HEK293T (cell line): ENCODE data around the gene RASSF5.

Experiments
- CTCF ChIA-PET: fragments of 350-600 bp; formaldehyde crosslinking; extraction: SDS; loops from one replicate; lab custom pipeline; 2021; ENCODE audit warnings: antibody characterized with exemption, inconsistent platforms; lab: Yijun Ruan, JAX
- POLR2A ChIA-PET: fragments of 350-600 bp; formaldehyde crosslinking; extraction: SDS; loops from one replicate; lab custom pipeline; 2020; ENCODE audit warnings: antibody characterized with exemption, inconsistent platforms; lab: Yijun Ruan, JAX
- DNase-seq: peaks from one replicate; pipeline ENCODE4 v3.0.0; 2012; ENCODE audit warnings: mixed read lengths; ENCODE audit errors: extremely low spot score
- ARNT ChIP-seq: fragments of 450-650 bp; IDR thresholded peaks from 2 replicates; pipeline ENCODE4 v1.6.1; 2017; ENCODE audit warnings: mild to moderate bottlenecking
- BHLHE40 ChIP-seq: fragments of 450-650 bp; IDR thresholded peaks from 2 replicates; pipeline ENCODE4 v1.6.1; 2016; ENCODE audit warnings: mild to moderate bottlenecking, moderate library complexity, borderline replicate concordance
- CTBP1 ChIP-seq: fragments of 450-650 bp; IDR thresholded peaks from 2 replicates; pipeline ENCODE4 v1.6.1; 2016; ENCODE audit warnings: borderline replicate concordance
- ELF4 ChIP-seq: fragments of 450-650 bp; IDR thresholded peaks from 2 replicates; pipeline ENCODE4 v1.6.1; 2017; ENCODE audit warnings: antibody characterized with exemption
- FOXA1 ChIP-seq: fragments of 450-650 bp; IDR thresholded peaks from 2 replicates; pipeline ENCODE4 v1.6.1; 2016; ENCODE audit warnings: mild to moderate bottlenecking
- FOXK2 ChIP-seq: fragments of 450-650 bp; IDR thresholded peaks from 2 replicates; pipeline ENCODE4 v1.6.1; 2016; ENCODE audit warnings: mild to moderate bottlenecking
- FOXM1 ChIP-seq: fragments of 450-650 bp; IDR thresholded peaks from 2 replicates; pipeline ENCODE4 v1.6.1; 2017; ENCODE audit warnings: mild to moderate bottlenecking, borderline replicate concordance
- HDGF ChIP-seq: fragments of 450-650 bp; IDR thresholded peaks from 2 replicates; pipeline ENCODE4 v1.6.1; 2017; ENCODE audit warnings: antibody characterized with exemption, borderline replicate concordance
- L3MBTL2 ChIP-seq: fragments of 450-650 bp; conservative IDR thresholded peaks from 2 replicates; pipeline ENCODE4 v1.6.1; 2016; ENCODE audit warnings: mild to moderate bottlenecking
- LEF1 ChIP-seq: fragments of 450-650 bp; IDR thresholded peaks from 2 replicates; pipeline ENCODE4 v1.6.1; 2017; ENCODE audit warnings: mild to moderate bottlenecking, borderline replicate concordance
- NFRKB ChIP-seq: fragments of 450-650 bp; IDR thresholded peaks from 2 replicates; pipeline ENCODE4 v1.6.1; 2016; ENCODE audit warnings: mild to moderate bottlenecking, moderate library complexity
- SP1 ChIP-seq: fragments of 450-650 bp; IDR thresholded peaks from 2 replicates; pipeline ENCODE4 v1.6.1; 2017
- SUZ12 ChIP-seq: fragments of 450-650 bp; IDR thresholded peaks from 2 replicates; pipeline ENCODE4 v1.6.1; 2016; ENCODE audit warnings: mild to moderate bottlenecking
- TARDBP ChIP-seq: fragments of 450-650 bp; IDR thresholded peaks from 2 replicates; pipeline ENCODE4 v1.6.1; 2016
- ZNF384 ChIP-seq: fragments of 450-650 bp; IDR thresholded peaks from 2 replicates; pipeline ENCODE4 v1.6.1; 2016
- TF ChIP-seq, protein P1 (sequence below): fragments of 450-650 bp; IDR thresholded peaks from 2 replicates; pipeline ENCODE4 v1.6.1; 2016

Gene RASSF5

DNA sequence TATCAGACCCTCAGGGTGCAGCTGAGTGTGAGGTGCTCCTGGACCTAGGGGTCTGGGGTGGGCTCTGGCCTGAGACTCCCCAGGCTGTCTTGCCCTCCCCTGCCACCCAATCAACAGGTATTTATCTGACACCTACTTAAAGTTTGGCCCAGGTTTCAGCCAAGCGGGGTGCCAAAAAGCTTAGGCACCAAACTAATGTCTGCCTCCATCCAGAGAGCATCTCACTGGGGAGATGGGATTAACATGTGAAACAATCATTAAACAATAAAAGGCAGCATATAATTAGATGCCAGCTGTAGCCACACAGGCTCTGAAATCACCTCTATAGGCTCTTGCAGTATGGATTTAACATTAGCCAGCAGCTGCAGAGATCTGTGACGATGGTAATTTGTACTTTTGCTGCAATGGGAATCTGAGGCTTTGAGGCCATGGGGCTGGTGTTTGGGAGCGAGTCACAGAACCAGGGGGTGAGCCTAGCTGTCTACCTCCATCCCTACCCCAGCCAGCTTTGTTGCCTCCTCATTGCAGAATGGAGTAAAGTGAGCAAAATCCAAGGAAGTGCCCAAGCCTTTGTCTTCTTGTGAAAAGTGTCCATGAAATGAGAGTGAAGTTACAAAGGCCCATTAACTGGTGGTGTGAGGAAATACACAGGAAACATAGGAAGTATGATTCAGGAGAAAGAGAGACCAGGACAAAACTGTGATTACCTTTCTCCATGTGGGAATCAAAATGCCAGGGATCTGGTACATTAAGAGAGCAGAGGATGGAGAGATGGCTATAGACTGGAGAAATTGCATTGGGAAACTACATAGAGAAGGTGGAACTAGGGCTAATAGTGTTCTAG is 68.8 kb downstream of the RASSF5 start:
- TF ChIP-seq LEF1 (no peak), TARDBP (no peak), ARNT (no peak), ELF4 (no peak), FOXM1 (no peak), BHLHE40 (no peak), CTBP1 (no peak), FOXK2 (no peak), L3MBTL2 (no peak), FOXA1 (no peak), HDGF (no peak), ZNF384 (no peak), SUZ12 (no peak), NFRKB (no peak)
- TF ChIP-seq, protein P1, sequence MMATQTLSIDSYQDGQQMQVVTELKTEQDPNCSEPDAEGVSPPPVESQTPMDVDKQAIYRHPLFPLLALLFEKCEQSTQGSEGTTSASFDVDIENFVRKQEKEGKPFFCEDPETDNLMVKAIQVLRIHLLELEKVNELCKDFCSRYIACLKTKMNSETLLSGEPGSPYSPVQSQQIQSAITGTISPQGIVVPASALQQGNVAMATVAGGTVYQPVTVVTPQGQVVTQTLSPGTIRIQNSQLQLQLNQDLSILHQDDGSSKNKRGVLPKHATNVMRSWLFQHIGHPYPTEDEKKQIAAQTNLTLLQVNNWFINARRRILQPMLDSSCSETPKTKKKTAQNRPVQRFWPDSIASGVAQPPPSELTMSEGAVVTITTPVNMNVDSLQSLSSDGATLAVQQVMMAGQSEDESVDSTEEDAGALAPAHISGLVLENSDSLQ: no peak
- ChIA-PET CTCF (interaction anchor here (0.5 to 1.4 kb wide), 2 partner anchors 87 to 97 kb away, joined by 3 to 5 read pairs; no protein-coding TSS in a partner anchor), POLR2A (no interaction called here)
- no peak for DNase-seq

GRCh38 chr1:206577626-206578025 is 70.3 kb downstream of the RASSF5 start:
- TF ChIP-seq HDGF: no peak
- TF ChIP-seq ZNF384: no peak
- TF ChIP-seq FOXK2: no peak
- no peak for TF ChIP-seq SP1
- TF ChIP-seq TARDBP: no peak
- TF ChIP-seq SUZ12: no peak
- TF ChIP-seq BHLHE40: no peak
- TF ChIP-seq NFRKB: no peak
- TF ChIP-seq, protein P1: no peak
- TF ChIP-seq FOXA1: no peak
- no peak for TF ChIP-seq CTBP1
- ChIA-PET CTCF (interaction anchor here (0.8 to 3.0 kb wide), 2 partner anchors 32 to 87 kb away, joined by 4 to 14 read pairs; no protein-coding TSS in a partner anchor), POLR2A (interaction anchor here (1.4 kb wide), 1 partner anchor 9 kb away, joined by 3 read pairs; no protein-coding TSS in a partner anchor)
- DNase-seq: no peak

DNA sequence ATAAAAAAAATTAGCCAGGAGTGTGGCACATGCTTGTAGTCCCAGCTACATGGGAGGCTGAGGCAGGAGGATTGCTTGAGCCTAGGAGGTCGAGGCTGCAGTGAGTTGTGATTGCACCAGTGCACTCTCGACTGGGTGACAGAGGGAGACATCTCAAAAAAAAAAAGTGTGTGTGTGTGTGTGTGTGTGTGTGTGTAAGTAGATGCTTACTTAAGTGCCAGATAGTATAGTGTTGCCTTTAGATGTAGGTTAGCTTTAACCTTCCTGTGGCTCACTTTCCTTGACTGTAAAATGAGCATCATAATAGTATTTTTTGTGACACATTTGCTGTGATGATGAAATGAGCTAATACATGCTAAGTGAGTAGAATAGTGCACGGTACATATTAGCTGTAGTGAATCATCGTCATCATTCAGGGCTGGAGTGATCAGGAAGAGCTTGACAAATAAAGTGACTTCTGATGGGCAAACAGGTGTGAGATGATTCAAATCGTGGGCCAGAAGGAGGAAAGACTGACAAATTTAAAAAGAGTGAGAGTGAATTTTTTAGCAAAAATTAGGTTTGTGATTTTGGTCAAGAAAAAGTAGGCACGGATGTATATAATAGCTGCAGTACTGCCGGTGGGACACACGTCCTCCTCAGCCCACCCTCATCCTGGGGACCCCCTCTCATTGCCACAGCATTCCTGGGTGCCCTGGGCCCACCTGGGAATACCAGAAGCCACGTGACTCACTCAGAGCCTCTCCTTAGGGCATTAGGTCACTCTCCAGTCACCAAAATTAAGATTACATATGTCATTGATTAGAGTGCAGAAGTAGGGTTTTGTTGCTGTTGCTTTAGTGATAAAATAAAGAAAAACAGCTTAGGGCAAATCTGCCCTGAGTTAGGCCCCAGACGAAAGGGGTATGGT is 71.0 kb downstream of the RASSF5 start:
- ChIA-PET POLR2A (interaction anchor here (1.4 kb wide), 1 partner anchor 10 kb away, joined by 3 read pairs; no protein-coding TSS in a partner anchor), CTCF (interaction anchor here (0.8 to 3.0 kb wide), 6 partner anchors 28 to 99 kb away, joined by 3 to 14 read pairs (median 4); partner anchors contain the start of gene EIF2D)
- DNase-seq: no peak
- TF ChIP-seq NFRKB (no peak), HDGF (no peak), FOXA1 (no peak), LEF1 (no peak), ZNF384 (no peak), CTBP1 (no peak), FOXK2 (no peak)
- TF ChIP-seq, protein P1: no peak

DNA sequence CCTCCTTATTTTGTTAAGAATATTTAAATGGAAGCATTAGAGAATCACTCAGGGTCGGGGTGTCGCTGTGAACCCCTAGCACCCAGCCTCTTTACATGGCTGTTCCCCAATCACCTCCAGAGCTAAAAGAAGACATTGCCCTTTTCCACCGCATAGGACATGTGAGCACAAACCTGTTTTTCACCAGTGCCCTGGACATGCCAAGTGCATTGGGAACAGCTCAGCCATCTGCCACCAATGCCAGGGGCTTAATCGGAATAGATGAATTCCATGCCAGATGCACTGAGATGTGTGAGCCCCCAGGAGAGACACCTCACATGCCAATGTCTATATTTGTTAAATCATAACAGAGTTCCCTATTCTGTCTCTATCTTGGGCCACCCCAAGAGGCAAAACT is 71.6 kb downstream of the RASSF5 start:
- DNase-seq: no peak
- TF ChIP-seq HDGF: no peak
- TF ChIP-seq NFRKB: no peak
- no peak for TF ChIP-seq SUZ12
- no peak for TF ChIP-seq FOXA1
- TF ChIP-seq ELF4: no peak
- no peak for TF ChIP-seq ARNT
- TF ChIP-seq L3MBTL2: no peak
- no peak for TF ChIP-seq FOXM1
- no peak for TF ChIP-seq ZNF384
- POLR2A ChIA-PET: no interaction called here
- CTCF ChIA-PET: interaction anchor here (0.8 to 3.0 kb wide), 5 partner anchors 27 to 99 kb away, joined by 3 to 14 read pairs (median 4); partner anchors contain the start of gene EIF2D

DNA sequence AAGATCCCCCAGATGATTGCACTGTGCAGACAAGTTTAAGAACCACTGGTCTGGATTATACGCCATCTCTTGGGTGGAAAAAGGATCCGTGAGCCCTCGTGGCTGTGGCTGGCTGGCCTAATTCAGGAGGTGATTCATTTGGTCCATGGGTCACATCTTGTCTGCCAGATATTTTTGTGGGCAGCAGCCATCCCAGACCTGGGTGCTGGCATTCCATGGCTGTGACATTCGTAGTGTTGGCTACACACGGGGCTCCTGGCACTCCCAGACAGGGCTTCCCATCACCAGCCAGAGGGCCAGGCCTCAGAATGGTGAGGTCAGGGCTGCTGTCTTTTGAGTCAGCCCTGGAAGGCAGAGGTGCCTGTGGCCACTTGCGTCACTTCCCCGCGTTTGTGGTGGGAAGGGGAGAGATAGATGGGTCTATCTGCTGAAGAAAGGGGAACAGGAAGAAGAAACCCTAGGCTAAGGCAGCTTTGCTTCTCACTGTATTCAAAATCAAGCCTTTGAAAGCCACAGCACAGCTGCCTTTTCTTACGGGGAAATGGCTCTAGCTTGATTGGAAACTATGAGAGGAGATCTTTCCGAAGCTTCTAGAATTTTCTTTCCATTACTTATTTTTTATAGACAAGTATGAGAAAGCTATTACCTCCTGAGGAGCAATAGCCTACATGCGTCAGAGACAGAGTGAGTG is 72.6 kb downstream of the RASSF5 start:
- POLR2A ChIA-PET: no interaction called here
- CTCF ChIA-PET: interaction anchor here (3.0 kb wide), 1 partner anchor 35 kb away, joined by 14 read pairs; no protein-coding TSS in a partner anchor
- no peak for DNase-seq
- TF ChIP-seq ZNF384: no peak
- no peak for TF ChIP-seq SUZ12
- TF ChIP-seq NFRKB: no peak
- no peak for TF ChIP-seq LEF1
- TF ChIP-seq ELF4: no peak
- TF ChIP-seq, protein P1: no peak
- TF ChIP-seq SP1: no peak
- TF ChIP-seq HDGF: no peak
- no peak for TF ChIP-seq FOXA1
- no peak for TF ChIP-seq BHLHE40
